Activated CD4-positive, alpha-beta T cell treated with anti-CD3 and anti-CD28 coated beads, Interleukin-2, Interleukin-4, amounts not matched to agents 100 ng/mL and 50 ng/mL, durations not matched to agents 16 hours and 8 hours (primary cell): ENCODE results near the gene KIF20B.
"Not testable (repeated sequence)": the region's sequence is repeated elsewhere in the genome, so short reads cannot be mapped to it uniquely, and the experiment has no call there.

Source experiments
- DNase-seq: peaks from one replicate; pipeline ENCODE4 v3.0.0-alpha.2; 2020; ENCODE audit warnings: low spot score

The KIF20B gene

DNA sequence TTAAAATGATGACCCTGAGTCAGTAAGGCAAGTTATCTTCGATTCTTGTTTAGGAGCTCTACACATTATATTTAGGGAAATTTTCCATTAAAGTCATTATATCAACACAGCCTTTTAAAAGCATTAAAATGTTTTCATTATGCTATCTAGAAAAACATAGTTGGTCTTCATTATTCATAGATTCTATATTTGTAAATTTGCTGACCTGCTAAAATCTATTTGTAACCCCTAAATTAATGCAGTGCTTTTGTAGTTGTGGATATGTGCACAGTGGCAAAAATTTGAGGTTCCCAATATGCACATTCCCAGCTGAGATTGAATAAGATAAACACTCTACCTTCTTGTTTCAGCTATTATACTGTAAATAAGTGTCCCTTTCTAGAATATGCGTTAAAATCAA, 81.1 kb downstream of the KIF20B start:
- DNase-seq, result no peak

GRCh38 chr10:89783406-89783805, 82.0 kb downstream of the KIF20B start:
- no peak for DNase-seq

GRCh38 chr10:89785095-89785494, 83.7 kb downstream of the KIF20B start:
- no peak for DNase-seq

- no peak for DNase-seq
These were observed 87.9 kb downstream of the KIF20B start for GRCh38 chr10:89789188-89789877.

- no peak for DNase-seq
These were observed 90.8 kb downstream of the KIF20B start for GRCh38 chr10:89792187-89792586.

GRCh38 chr10:89793649-89794254, 92.4 kb downstream of the KIF20B start:
- peak; percentile 70 for DNase-seq

- no peak for DNase-seq
These were observed 94.5 kb downstream of the KIF20B start for GRCh38 chr10:89795840-89796239.

DNA sequence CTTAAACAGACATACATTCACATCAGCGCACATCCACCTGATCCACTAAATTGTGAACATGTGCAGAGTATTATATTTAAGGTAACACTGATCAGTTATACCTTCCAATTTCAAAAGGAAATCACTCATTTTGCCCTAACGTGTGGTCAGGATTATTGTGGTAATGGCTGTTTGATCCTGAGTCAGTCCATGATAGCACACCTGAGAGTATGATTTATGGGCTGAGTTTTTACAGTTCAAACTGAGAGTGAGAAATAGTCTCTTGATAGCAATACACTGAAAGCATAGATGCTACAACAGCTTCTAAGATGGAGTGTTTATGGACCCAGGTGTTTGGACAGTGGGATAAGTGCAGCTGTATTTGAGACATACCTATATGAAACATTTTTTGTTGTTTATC, 96.7 kb downstream of the KIF20B start:
- peak; percentile 44 for DNase-seq

GRCh38 chr10:89799573-89799972, 98.2 kb downstream of the KIF20B start:
- no peak for DNase-seq

DNA sequence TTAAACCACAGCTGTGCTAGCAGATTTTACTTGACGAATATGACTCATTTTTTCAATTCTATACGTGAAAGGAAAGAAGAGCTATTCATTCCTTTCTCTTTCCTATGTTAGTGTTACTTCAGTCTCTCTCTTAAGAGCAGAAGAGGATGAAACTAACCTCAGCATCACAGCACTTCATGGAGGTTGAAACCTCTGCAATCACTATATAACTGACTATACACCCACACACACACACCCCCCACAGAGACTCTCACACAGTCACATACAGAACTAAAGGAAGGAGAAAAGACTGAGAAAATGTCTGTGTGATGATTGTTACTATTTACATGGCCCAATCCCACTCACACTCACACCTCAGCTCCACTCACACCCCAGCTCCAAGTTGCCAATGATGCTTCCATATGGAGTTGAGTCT, 104.2 kb downstream of the KIF20B start:
- DNase-seq, result peak; percentile 83

DNA sequence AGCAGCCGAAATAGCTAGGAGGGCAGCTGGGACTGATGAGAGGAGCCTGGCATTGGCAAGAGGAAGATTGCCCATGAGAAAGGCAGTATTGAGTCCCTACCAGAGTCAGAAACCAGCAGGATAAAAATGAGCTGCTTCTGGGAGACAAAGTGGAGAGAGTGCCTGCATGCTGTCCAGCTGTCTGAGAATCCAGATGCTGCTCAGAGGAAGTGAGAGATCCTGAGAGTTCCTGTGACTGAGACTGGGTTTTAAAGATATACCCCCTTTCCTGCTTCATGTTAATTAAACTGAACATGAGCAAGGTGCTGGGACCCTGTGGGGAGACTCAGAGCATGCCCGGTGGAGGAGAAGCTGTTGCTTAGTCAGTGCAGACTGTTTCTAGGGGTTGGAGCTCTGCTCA, 107.5 kb downstream of the KIF20B start:
- DNase-seq, result peak; percentile 14

- DNase-seq, result no peak
These were observed 108.4 kb downstream of the KIF20B start for GRCh38 chr10:89809766-89810165.

GRCh38 chr10:89810908-89811525, 109.6 kb downstream of the KIF20B start:
- no peak for DNase-seq

DNA sequence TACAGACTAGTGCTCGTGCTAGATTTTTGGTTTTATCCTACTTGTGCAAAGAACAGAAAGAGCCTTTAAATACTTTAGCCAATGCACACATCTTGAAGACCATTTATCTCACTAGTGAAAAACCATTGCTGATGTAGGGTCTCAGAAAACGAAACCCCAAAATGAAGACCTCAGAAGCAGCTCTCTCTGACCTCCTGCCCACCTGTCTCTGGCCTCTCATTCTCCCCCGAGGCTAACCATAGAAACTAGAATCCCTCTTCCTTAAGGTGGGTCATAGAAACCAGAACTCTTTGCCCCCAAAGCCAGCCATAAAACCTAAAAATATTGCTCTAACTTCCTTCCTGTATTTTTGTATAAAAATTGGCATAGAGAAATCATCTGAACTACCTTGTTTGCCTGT, 112.2 kb downstream of the KIF20B start:
- DNase-seq, result no peak

GRCh38 chr10:89814278-89814677, 112.9 kb downstream of the KIF20B start:
- no peak for DNase-seq

- DNase-seq, result no peak
These were observed 113.9 kb downstream of the KIF20B start for GRCh38 chr10:89815049-89815853.

- not testable (repeated sequence) for DNase-seq
These were observed 117.6 kb downstream of the KIF20B start for GRCh38 chr10:89819008-89819407.
